Left lobe of liver (tissue), 2 donors: Measurements from ENCODE around the gene USP2. TPM values are rescaled to one million over a fixed set of nuclear protein-coding genes. Genes with fewer than 3 reads are reported as not detected.
A peak's percentile ranks its signal among the peaks of the same experiment; 100 is the strongest.
"Not testable (repeated sequence)": the region's sequence is repeated elsewhere in the genome, so short reads cannot be mapped to it uniquely, and the experiment has no call there.

Source experiments
- ATAC-seq: fragments of 200-7000 bp; cut with Tn5 transposase; one replicate; pipeline ENCODE4 v1.9.1; 2020; ENCODE audit warnings: mild to moderate bottlenecking, moderate library complexity
- DNase-seq: peaks from one replicate; pipeline ENCODE4 v3.0.0-alpha.2; 2020; ENCODE audit warnings: low spot score
- total RNA-seq: library from RNA; stranded (reverse); gene quantifications from one replicate; pipeline ENCODE4 v1.2.1, GENCODE V29; 2021
- donor health status: DM: no; HTN: no; CAD: no; lungs with moderate emphysema.
- donor health status: DM: no; HTN: yes; CAD: no.

USP2 gene
- total RNA-seq, 1 donor from 2014 or later, result 10.9 TPM

DNA sequence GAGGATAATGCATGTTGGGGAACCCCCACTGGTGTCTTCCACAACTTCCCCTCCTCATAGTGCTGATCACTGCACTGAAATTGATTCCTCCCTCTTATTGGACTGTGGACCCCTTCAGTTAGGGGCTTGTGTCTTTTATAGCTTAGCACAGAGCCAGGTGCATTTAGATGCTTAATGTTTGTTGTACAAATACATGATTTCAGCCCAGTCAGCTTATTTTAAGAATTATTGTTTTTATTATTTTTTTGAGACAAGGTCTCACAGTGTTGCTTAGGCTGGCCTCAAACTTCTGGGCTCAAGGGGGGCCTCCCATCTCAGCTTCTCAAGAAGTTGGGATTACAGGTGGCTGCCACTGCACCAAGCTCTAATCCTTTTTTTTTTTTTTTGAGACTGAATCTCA is 33.2 kb upstream of the USP2 start:
- no peak for ATAC-seq

DNA sequence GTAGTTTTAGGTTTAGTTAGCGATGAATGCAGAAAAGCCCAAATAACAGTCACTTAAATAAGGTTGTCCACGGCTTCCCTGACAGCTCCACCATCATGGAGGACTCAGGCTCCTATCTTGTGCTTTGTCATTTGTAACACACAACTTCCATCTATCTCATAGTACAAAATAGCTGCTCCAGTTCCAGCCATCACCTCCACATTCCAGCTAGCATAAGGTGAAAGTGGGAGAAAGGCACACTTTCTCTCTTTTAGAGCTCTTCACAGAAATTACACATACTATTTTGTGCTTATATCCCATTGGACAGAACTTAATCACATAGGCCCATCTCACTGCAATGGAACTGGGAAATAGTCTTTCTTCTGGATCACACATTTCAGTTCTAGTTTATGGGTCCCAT is 32.8 kb upstream of the USP2 start:
- ATAC-seq (no peak), DNase-seq (no peak)

More for the DNA sequence above, 33.2 kb upstream of the USP2 start:
- no peak for DNase-seq

DNA sequence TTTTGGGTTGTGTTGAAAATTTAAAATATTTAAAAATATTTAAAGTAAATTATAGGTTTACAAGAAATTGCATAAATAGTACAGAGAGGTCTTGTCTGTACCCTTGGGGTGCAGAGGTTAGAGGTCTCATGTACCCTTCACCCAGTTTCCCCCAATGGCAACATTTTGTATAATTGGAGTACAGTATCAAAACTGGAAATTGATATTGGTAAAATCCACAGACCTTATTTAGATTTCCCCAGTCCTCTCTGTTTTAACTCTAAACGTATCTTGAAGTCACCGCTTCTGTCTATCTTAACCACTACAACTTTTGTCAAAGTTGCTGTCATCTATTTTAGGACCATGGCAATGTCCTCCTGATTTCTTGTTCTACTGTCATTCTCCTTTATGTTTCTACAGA is 30.6 kb upstream of the USP2 start:
- no peak for ATAC-seq
- DNase-seq, result no peak

DNA sequence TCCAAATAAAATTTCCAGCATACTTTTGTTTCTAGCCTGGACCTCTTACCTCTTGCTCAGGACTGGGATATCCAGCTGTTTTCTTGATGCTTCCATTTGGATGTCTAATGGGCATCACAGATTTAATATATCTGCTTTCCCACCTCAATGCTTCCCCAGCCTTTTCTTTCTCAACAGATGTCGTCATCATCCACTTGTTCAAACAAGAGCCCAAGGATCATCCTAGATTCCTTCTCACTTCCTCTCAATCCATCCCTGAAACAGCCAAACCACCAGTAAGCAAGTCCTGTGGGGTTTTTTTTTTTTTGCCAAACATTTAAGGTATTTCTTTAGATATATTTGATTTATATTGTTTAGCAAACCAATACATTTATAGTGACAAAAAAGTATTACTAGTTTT is 29.0 kb upstream of the USP2 start:
- DNase-seq (no peak), ATAC-seq (no peak)

DNA sequence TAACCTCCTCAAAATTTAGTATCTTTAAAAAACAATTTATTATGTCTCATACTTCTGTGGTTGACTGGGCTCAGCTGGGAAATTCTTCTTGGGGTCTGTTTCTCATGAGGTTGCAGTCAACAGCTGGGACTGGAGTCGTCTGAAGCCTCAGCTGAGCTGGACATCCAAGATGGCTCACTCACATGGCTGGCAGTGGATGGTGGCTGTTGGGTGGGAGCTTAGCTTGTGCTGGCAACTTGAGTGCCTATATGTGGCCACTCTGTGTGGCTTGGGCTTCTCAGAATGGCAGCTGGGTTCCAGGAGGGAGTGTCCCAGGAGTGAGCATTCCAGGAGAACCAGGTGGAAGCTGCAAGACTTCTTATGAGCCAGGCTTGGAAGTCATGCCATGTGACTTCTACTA is 28.2 kb upstream of the USP2 start:
- ATAC-seq (no peak), DNase-seq (no peak)

DNA sequence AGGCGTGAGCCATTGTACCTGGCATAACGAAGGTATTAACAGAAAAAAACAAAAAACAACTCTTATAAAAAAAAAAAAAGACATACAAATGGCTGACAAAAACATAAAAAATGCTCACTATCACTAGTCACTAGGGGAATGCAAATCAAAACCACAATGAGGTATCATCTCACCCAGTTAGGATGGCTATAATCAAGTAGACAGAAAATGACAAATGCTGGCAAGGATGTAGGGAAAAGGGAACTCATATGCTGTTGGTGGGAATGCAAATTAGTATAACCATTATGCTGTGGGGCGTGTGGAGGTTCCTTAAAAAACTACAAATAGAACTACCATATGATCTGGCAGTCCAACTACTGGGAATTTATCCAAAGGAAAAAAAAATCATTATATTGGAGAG is 24.5 kb upstream of the USP2 start:
- DNase-seq (no peak), ATAC-seq (no peak)

DNA sequence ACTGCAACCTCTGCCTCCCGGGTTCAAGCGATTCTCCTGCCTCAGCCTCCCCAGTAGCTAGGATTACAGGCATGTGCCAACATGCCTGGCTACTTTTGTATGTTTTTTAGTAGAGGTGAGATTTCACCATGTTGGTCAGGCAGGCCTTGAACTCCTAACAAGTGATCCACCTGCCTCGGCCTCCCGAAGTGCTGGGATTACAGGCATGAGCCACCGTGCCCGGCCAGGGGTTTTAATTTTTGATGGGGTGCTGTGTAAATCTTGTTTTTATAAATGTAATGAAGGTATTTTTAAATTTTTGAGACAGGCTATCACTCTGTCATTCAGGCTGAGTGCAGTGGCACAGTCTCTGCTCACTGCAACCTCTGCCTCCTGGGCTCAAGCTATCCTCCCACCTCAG is 24.0 kb upstream of the USP2 start:
- DNase-seq, ATAC-seq: not testable (repeated sequence)

DNA sequence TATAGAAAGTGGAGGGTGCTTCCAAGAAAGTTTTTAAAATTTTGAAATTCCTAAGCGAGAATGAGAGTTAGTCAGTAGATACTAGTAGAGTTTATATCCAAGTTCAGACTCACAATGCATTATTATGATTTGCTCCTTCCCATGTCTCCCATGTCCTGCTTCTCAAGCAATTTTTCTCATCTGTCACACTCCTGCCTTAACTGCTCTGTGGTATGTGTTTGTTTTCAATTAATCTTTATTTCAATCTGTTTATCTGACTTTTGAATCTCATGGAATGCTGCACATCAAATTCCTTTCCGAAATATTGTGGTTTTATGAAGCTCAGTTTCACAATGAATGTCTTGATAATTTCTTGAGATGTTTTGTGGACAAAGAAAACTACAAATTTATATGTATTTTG is 23.4 kb upstream of the USP2 start:
- no peak for ATAC-seq
- no peak for DNase-seq

DNA sequence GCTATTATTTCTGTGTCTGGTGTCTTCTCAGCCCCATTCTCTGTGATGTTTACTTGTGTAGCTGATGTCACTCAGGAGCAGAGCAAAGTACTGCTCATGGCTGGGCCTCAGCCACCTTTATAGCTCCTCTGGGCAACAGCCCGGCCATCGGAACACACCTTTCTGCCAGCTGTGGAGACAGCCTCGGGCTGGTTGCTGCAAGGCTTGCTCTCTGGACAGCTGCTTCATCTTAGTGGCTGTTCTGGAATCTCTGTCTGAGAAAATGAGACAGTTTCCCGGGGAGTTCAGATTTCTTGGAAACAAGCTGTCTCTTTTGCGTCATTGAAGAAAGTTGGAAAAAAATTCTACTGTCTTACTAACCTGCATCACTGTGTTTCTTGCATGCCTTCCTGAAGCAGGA is 21.5 kb upstream of the USP2 start:
- no peak for DNase-seq
- peak; percentile 65 for ATAC-seq

DNA sequence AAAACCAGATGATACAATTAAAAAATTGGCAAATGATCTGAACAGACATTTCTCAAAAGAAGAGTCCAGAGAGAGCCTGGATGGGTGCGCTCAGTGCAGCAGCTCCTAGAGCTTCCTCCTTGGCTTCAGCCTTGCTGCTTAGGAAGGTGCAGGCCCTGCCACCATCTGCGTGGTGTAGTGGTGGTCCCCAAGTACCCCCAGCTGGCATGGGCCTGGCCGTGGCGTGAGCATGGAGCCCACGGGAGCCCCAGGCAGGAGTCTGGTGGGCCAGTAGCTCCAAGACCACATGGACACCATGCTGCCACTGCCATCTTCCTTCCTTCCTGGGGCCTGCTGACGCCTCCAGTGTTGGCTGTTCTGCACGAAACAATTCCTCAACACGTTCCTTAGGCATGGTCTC is 21.0 kb upstream of the USP2 start:
- ATAC-seq, result no peak
- DNase-seq, result no peak

DNA sequence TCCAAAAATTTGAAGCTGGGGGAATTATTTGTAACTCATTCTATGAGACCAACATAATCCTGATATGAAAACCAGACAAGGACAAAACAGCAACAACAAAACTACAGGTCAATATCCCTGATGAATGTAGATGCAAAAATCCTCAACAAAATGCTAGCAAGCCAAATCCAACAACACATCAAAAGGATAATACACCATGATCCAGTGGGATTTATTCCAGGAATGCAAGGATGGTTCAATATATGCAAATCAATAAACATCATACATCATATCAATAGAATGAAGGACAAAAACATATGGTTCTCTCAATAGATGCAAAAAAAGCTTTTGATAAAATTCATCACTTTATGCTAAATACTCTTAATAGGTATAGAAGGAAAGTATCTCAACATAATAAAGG is 19.4 kb upstream of the USP2 start:
- DNase-seq, result no peak
- no peak for ATAC-seq

DNA sequence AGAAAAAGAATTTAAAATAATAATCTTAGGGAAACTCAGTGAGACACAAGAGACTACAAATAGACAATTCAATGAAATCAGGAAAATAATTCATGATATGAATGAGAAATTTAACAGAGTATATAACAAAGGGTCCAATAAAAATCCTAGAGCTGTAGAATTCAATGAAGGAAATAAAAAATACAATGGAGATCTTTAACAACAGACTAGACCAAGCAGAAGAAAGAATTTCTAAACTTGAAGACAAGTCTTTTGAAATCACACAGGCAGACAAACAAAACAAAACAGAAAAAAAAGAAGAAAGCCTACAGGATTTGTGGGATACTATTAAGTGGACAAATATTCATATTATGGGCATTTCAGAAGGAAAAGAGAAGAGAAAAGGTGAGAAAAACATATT is 16.2 kb upstream of the USP2 start:
- no peak for DNase-seq
- no peak for ATAC-seq

DNA sequence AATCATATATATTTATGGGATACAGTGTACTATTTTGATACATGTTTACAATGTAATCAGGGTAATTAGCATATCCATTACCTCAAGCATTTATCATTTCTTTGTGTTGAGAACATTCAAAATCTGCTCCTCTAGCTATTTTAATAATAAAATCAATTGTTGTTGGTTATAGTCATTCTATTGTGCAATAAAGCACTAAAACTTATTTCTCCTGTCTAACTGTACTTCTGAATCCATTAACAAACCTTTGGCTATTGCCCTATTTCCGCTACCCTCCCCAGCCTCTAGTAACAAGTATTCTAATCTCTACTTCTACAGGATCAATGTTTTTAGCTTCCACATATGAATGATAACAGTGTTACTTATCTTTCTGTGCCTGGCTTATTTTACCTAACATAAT is 15.3 kb upstream of the USP2 start:
- DNase-seq (no peak), ATAC-seq (no peak)

DNA sequence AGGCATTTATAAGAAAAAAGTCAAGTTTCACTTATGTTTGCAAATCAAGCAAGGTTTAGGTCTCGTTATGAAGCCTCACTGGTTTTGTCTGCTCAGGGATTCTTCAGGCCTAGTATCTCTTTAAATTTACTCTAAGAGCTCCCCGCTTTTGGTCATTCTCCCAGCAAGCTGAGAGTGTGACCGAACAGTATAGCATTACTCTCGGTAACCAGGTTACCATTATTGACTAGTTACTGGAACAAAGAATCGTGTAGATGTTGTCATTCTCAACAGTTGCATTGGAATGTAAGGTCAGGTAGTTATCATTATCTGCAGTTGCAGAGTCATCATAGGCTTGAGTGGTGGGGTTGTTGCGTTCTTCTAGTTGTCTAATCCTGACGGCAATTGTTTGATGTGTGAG is 9.8 kb upstream of the USP2 start:
- DNase-seq, result no peak
- ATAC-seq, result no peak

DNA sequence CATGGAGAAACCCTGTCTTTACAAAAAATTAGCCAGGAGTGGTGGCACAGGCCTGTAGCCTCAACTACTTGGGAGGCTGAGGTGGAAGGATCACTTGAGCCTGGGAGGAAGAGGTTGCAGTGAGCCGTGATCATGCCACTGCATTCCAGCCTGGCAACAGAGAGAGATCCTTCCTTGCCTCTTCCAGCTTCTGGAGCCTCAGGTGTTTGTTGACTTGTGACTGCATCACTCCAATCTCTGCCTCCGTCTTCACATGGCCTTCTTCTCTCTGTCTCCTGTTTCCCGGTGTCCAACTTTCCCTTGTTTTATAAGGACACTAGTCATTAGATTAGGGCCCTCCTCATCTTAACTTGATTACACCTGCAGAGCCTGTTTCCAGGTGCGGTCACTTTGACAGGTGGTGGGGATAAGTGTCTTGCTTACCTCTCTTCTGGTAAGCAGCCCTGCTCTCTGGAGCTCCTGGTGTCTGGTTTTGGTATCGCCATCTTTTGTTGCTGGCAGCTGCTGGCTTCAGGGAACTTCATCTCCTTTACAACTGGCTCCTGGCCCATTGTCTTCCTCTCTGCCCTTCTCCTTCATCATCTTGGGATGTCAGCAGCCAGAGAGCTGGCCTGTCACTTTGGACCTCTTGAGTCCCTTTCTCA is 8.2 kb upstream of the USP2 start:
- DNase-seq (no peak), ATAC-seq (peak; percentile 40)

DNA sequence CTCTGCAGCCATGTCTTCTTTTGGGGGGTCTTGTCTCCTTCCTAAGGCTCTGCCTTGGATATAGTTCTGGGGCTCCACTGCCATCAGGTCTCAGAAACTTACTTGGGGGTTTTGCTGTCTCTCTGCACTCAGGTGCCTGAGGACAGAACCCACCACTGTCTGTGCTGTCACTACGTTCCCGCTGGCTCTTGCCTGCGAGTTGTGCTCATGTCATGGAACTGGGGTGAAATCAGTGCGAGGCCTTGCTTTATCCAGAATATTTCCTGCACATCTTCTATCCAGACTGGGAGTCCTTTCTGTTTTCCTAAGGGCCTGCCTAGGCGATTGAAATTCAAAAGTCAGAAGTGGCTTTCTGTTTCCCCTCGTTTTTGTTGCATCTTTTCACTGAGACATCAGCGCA is 6.6 kb upstream of the USP2 start:
- ATAC-seq (no peak), DNase-seq (no peak)

DNA sequence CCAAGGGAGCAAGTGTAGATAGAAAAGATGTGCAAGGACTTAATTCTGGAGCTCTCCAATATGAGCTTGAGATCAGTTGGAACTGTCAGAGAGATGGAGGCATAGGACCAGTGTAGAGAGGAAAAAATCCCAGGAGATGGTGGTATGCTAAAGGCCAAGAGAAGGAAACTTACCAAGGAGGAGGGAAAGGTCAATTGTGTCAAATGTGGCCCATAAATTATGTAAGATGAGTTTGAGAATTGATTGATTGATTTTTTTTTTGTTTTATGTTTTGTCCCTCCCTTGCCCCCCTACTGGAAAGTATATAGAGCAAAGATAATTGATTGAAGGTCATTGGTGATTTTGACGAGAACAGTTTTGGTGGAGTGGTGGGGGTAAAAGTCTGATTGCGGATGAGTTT is 2.8 kb upstream of the USP2 start:
- ATAC-seq, result no peak
- no peak for DNase-seq

DNA sequence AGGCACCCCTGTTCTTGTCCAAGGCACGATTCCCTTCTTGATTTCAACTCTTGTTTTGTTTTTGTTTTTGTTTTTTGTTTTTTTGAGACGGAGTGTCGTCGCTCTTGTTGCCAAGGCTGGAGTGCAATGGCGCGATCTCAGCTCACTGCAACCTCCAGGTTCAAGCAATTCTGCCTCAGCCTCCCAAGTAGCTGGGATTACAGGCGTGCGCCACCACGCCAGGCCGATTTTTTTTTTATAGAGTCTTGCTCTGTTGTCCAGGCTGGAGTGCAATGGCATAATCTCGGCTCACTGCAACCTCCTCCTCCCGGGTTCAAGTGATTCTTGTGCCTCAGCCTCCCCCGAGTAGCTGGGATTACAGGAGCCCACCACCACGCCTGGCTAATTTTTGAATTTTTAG is 1.0 kb upstream of the USP2 start:
- DNase-seq, ATAC-seq: not testable (repeated sequence)

DNA sequence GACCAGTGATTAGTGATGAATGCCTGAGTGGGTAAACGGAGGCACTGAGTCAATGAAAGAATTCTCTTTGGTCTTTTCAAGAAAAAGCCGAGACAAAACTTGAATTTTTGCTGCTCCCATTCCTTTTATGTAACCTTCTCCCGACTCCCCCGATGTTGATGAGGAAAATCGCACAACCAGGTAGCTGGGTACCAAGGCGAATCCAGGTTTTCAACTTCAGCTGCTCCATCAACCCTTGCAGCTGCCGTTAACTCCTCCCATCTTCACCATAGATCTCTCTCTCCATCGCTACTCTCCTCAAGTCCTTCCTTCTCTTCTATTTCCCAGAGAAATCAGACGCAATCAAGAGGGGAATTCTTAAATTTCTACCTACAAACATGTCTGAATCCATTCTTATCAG is 611 bp upstream of the USP2 start:
- DNase-seq, result no peak
- no peak for ATAC-seq

DNA sequence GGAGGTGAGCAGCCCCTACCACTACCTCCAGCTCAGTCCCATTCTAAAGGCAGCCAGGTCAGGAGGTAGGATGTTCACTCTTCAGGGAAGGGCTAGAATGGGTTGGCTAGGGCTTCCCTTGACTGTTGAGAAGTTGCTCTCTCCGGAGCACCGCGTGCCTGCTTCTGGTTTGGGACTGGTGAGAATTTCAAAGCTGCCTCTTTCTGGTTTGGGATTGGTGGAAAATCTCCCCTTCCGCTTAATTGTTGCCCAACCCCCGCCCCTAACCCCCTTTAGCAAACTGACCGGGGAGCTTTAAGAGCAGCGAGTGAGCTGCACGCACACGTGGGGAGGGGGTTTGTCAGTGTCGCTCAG is 686 bp downstream of the USP2 start:
- ATAC-seq (no peak), DNase-seq (no peak)

DNA sequence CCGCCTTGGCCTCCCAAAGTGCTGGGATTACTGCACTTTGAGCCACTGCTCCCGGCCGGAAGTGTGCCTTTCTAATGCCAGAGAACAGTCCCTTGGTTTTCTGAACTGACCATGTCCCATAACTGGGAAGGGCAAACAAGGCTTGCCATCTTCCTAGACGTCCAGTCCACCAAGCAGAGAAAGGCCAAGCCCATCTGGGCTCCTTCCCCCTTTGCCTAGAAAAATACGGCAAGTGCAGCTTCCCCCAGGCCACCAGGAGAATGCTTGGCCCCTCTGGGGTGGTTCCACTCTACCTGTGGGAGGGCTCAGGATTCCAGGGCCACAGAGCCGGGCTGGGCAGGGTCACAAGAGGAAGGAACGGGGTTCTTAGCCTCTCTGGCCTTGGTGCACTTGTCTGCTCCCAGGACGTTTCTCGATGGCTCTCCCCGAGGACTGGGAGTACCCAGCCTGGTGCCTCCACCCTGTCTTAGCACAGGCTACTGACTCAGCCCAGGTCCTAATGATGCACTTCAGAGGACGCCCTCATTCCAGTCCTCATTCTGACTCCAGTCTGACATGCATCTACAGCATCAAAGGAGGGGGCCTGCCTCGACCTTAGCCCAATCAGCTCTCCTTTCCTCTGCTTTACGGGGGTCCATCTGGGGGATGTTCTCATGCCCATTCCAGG is 1.2 kb downstream of the USP2 start:
- ATAC-seq (no peak), DNase-seq (no peak)

DNA sequence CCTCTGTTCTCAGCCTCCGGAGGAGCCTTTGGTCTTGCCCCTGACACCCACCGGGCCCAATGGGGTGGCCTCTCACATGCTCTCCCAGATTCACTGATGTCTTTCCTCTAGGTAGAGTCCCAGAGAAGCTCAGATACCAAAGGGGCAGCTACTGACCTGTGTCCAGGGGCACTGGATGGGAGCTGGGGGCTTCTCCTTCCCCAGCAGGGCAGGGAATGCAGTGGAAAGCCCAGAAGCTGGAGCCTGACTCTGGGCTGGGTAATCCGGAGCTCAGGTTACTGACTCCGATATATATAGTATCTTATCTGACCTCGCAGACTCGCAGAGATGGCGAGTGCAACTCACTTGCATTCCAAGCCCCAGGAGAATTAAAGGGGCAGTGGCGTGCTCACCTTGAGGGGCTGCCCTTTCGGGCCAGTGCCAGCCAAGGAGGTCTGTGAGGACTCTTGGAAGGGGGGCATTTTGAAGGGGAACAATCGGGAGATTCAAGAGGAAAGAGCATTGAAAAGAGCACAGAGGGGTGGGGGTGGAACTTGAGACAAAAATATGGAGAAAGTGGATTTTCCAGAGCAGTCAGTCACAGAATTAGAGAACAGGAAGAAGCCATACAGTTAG is 2.5 kb downstream of the USP2 start:
- no peak for ATAC-seq
- no peak for DNase-seq
